Suprapubic skin (tissue), 4 donors: Measurements from ENCODE around the gene PREP.

Experiments used
- CTCF ChIP-seq, 2 donors: fragments of 200-600 bp in 1 of 2; fragments of 450-650 bp in 1 of 2; sonication (generic) in 1 of 2; IDR thresholded peaks; one replicate each; pipeline ENCODE4 v1.5.1; 2016 to 2019; ENCODE audit warnings: antibody characterized with exemption in 2 of 2, mild to moderate bottlenecking in 1 of 2, moderate library complexity in 1 of 2
- EP300 ChIP-seq: sonication (generic); formaldehyde crosslinking; IDR thresholded peaks from one replicate; pipeline ENCODE4 v1.6.1; 2017; ENCODE audit warnings: antibody characterized with exemption
- POLR2A ChIP-seq, 2 donors: fragments of 450-650 bp; IDR thresholded peaks; one replicate each; pipeline ENCODE4 v1.6.1; 2017; ENCODE audit warnings: antibody characterized with exemption in 2 of 2, mild to moderate bottlenecking in 2 of 2, moderate library complexity in 2 of 2
- POLR2AphosphoS5 ChIP-seq, 3 donors: sonication (generic); formaldehyde crosslinking; IDR thresholded peaks; one replicate each; pipeline ENCODE4 v1.6.1; 2017; ENCODE audit warnings: antibody characterized with exemption in 3 of 3

GRCh38 chr6:105324386-105324950 is 78.4 kb downstream of the PREP start:
- TF ChIP-seq CTCF (IDR thresholded peaks at IDR 0.05) = no peak
- no peak for TF ChIP-seq POLR2A (IDR thresholded peaks at IDR 0.05)
- no peak for TF ChIP-seq EP300
- no peak for TF ChIP-seq POLR2AphosphoS5 (IDR thresholded peaks at IDR 0.05)
